Vagina (tissue), 2 donors: ENCODE data around the gene GALNTL6. TPM values are rescaled to one million over a fixed set of nuclear protein-coding genes. Genes with fewer than 3 reads are reported as not detected.

Experiments
- DNase-seq, 2 donors: peaks; one replicate each; pipeline ENCODE4 v3.0.0-alpha.2; 2017; ENCODE audit errors: extremely low spot score in 2 of 2
- H3K27ac ChIP-seq: fragments of 200-600 bp; sonication (generic); one replicate; pipeline ENCODE4 v1.5.1; 2019
- H3K27me3 ChIP-seq: fragments of 200-600 bp; sonication (generic); one replicate; pipeline ENCODE4 v1.5.1; 2019
- H3K36me3 ChIP-seq, 2 donors: fragments of 200-600 bp; sonication (generic); one replicate each; pipeline ENCODE4 v1.5.1; 2017 to 2019
- H3K4me1 ChIP-seq: fragments of 200-600 bp; sonication (generic); one replicate; pipeline ENCODE4 v1.5.1; 2019
- H3K4me3 ChIP-seq, 2 donors: fragments of 200-600 bp; sonication (generic); 1 replicate in 1 of 2; 2 replicates in 1 of 2; pipeline ENCODE4 v1.5.1; 2016 to 2019
- H3K9me3 ChIP-seq: fragments of 200-600 bp; sonication (generic); one replicate; pipeline ENCODE4 v1.5.1; 2019
- POLR2A ChIP-seq, 2 donors: fragments of 450-650 bp; IDR thresholded peaks; one replicate each; pipeline ENCODE4 v1.6.1; 2017; ENCODE audit warnings: antibody characterized with exemption in 2 of 2, mild to moderate bottlenecking in 2 of 2, moderate library complexity in 2 of 2
- POLR2AphosphoS5 ChIP-seq, 2 donors: sonication (generic); formaldehyde crosslinking; IDR thresholded peaks; one replicate each; pipeline ENCODE4 v1.9.0; 2017; ENCODE audit warnings: antibody characterized with exemption in 2 of 2, mild to moderate bottlenecking in 2 of 2, low read depth in 1 of 2; ENCODE audit not compliant: insufficient read depth in 1 of 2
- intact Hi-C: fragments of 100-400 bp; cut with DNase I; formaldehyde crosslinking; loops from one replicate; pipeline ENCODE4 v1.15.1; 2023
- total RNA-seq: library from RNA; depleted of rRNA; stranded (reverse); fragments of >200 nt; gene quantifications from one replicate; pipeline ENCODE4 v1.2.3, GENCODE V29; 2016
- TF ChIP-seq, protein P1 (sequence below), 3 experiments: fragments of 450-650 bp in 2 of 3; fragments of 200-600 bp in 1 of 3; sonication (generic) in 1 of 3; IDR thresholded peaks; one replicate each; pipeline ENCODE4 v1.5.1; 2017 to 2019; ENCODE audit warnings: antibody characterized with exemption in 3 of 3, mild to moderate bottlenecking in 2 of 3, moderate library complexity in 2 of 3

Gene GALNTL6
- 0.74 TPM for total RNA-seq

DNA sequence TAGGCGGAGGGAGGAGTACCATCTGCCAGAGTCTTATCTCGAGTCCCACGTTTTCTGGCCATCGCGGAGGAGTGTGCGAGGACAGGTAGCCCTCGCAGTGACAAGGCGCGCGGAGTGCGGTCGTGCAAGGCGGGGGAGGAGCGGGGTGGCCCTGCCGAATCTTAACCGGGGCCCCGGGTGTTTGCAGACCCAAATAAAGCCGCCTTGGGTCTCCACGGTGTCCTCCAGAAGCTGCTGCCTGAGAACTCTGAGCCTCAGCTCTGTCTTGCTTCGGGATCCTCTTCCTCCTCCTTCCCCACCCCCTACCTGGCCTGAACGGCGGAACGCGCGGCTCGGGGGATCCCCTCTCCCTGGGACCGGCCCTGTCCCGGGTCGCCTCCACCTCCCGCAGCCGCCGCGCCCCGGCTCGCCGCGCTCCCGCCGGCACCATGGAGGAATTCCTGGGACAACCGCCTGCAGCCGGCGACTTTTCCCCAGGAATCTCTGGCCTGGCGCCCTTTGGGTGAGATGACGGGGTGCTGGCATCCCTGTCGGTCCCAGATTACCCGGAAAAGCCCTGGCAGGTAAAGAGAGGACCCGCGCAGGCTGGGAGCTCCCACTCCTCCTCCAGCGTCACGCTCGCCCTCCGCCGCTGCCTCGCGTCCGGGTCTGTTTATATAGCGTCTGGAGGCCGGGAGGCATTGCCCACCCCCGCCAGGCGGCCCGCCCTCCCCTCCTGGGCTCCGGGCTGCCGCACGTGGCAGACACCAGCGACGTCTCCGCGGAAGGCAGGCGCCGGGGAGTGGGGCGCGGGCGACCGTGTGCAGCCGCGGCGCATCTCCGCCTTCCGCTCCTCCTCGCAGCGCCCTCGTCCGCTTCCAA lies at the start of gene GALNTL6:
TSS of gene GALNTL6 (plus strand) at position 740 of the 861 bp plus-strand sequence.
- intact Hi-C loops: no loop called here
- no peak for DNase-seq
- H3K27ac ChIP-seq: peak within 1 kb of the TSS; percentile 36

DNA sequence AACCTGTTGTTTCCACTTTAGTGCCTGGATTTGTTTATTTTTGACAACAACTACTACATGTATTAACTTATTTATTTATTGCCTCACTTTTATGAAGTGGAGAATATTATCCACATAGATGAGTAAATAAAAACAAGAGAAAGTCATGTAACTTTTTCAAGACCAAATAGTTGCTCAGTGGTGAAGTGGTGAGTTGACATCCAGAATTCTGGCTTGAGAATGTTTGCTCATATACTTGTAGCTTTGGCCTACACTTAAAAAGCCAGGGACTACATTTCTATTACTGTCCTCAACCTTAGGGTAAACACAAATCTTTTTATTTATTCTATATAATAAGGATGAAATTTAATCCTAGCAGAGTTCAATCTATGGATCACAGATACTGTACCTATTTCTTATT lies 47.7 kb upstream of the GALNTL6 start:
- Histone ChIP-seq H3K36me3 (no peaks in the 10 kb centered on the region), H3K4me1 (no peaks in the 10 kb centered on the region), H3K4me3 (no peak overlapping the region), H3K9me3 (no peaks in the 10 kb centered on the region), H3K27me3 (no peaks in the 10 kb centered on the region), H3K27ac (no peak overlapping the region)
- TF ChIP-seq, protein P1, sequence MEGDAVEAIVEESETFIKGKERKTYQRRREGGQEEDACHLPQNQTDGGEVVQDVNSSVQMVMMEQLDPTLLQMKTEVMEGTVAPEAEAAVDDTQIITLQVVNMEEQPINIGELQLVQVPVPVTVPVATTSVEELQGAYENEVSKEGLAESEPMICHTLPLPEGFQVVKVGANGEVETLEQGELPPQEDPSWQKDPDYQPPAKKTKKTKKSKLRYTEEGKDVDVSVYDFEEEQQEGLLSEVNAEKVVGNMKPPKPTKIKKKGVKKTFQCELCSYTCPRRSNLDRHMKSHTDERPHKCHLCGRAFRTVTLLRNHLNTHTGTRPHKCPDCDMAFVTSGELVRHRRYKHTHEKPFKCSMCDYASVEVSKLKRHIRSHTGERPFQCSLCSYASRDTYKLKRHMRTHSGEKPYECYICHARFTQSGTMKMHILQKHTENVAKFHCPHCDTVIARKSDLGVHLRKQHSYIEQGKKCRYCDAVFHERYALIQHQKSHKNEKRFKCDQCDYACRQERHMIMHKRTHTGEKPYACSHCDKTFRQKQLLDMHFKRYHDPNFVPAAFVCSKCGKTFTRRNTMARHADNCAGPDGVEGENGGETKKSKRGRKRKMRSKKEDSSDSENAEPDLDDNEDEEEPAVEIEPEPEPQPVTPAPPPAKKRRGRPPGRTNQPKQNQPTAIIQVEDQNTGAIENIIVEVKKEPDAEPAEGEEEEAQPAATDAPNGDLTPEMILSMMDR (IDR thresholded peaks at IDR 0.05): no peak
- TF ChIP-seq POLR2A (IDR thresholded peaks at IDR 0.05) (no peak), POLR2AphosphoS5 (IDR thresholded peaks at IDR 0.05; ENCODE audit: insufficient read depth in 1 of 2, low read depth in 1 of 2) (no peak)
- no peak for DNase-seq
- intact Hi-C loops: no loop called here

More for the DNA sequence above, at the start of gene GALNTL6:
- TF ChIP-seq, protein P1 (IDR thresholded peaks at IDR 0.05): no peak
- TF ChIP-seq POLR2AphosphoS5 (IDR thresholded peaks at IDR 0.05; ENCODE audit: insufficient read depth in 1 of 2, low read depth in 1 of 2): no peak
- TF ChIP-seq POLR2A (IDR thresholded peaks at IDR 0.05): no peak
- Histone ChIP-seq H3K36me3 (no peaks in the 10 kb centered on the region), H3K4me3 (peak within 1 kb of the TSS; percentile 42 to 43), H3K9me3 (no peaks in the 10 kb centered on the region), H3K27me3 (no peaks in the 10 kb centered on the region), H3K4me1 (peaks cover 13% of the 10 kb centered on the region)

DNA sequence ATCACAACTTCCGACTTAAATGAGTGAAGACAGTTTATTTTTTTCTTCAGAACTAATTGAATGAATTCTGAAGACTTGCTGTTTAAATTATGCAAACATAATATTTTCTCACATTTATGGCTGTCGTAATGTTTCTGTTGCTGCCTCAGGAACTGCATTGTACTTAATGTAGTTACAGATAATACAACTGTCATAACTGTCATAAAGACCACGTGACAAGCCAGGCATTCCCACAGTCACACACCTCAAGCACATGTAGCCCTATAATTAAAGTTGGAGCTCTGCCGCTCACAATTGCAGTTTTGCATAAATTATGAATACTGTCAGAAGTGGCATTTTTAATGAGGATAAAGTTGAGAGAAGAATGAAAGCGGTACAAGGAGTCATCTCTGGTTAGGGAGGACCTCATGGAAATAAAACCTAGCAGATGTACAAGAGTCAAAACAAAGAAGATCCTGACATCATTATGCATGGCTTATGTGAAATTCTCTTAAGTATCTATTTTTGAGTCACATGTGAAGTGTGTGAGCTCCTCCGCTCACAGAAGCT lies 38.5 kb upstream of the GALNTL6 start:
- intact Hi-C loops: no loop called here
- TF ChIP-seq POLR2AphosphoS5 (IDR thresholded peaks at IDR 0.05; ENCODE audit: insufficient read depth in 1 of 2, low read depth in 1 of 2) (no peak), POLR2A (IDR thresholded peaks at IDR 0.05) (no peak)
- TF ChIP-seq, protein P1 (IDR thresholded peaks at IDR 0.05): no peak
- no peaks in the 10 kb centered on the region for H3K36me3 ChIP-seq

DNA sequence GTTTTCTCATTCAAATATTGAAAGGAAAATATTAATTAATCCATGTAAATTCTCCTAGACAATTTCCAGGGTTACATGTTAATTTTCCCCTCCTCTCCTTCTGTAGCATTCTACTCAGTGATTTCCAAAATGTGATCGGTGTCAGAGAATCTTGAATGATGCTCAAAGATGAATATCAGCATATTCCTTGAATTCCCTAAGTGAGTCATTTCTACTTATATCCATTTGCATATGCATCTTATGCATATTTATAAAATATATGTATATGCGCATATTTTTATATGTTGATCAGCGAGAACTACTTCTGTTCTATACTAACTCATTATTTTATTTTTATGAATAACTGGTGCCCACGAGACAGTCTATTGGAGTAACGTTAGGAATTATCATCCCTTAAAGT lies 33.9 kb upstream of the GALNTL6 start:
- H3K4me1 ChIP-seq: no peaks in the 10 kb centered on the region
- H3K27me3 ChIP-seq: no peaks in the 10 kb centered on the region
- TF ChIP-seq POLR2AphosphoS5 (IDR thresholded peaks at IDR 0.05; ENCODE audit: insufficient read depth in 1 of 2, low read depth in 1 of 2) (no peak), POLR2A (IDR thresholded peaks at IDR 0.05) (no peak)
- TF ChIP-seq, protein P1 (IDR thresholded peaks at IDR 0.05): no peak
- H3K27ac ChIP-seq: no peak overlapping the region
- no peak overlapping the region for H3K4me3 ChIP-seq
- H3K36me3 ChIP-seq: no peaks in the 10 kb centered on the region
- DNase-seq: no peak
- intact Hi-C loops: no loop called here
- H3K9me3 ChIP-seq: no peaks in the 10 kb centered on the region

More for the DNA sequence above, 38.5 kb upstream of the GALNTL6 start:
- Histone ChIP-seq H3K27me3 (no peaks in the 10 kb centered on the region), H3K9me3 (no peaks in the 10 kb centered on the region), H3K4me1 (no peaks in the 10 kb centered on the region), H3K27ac (no peak overlapping the region), H3K4me3 (no peak overlapping the region)
- DNase-seq: no peak

DNA sequence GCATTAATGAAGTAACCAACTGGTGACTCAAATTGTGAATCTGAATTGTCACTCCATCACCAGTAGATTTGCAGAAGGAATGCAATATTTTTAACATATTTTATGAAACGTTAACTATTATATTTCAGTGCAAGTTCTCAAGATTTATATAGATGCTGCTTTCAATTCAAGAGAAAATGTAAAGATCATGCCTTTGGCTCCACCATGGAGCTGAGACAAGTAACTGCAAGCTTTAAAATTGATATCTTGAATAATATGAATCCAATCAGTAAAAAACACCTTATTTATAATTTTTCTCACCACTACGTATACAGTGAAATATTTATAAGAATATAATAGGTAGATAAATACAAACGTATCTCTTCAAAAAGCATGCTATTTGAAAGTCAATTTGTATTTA lies 27.8 kb upstream of the GALNTL6 start:
- no peaks in the 10 kb centered on the region for H3K9me3 ChIP-seq
- no peaks in the 10 kb centered on the region for H3K27me3 ChIP-seq
- H3K4me3 ChIP-seq: no peak overlapping the region
- no peak for DNase-seq
- intact Hi-C loops: no loop called here
- no peaks in the 10 kb centered on the region for H3K36me3 ChIP-seq
- no peak overlapping the region for H3K27ac ChIP-seq
- no peaks in the 10 kb centered on the region for H3K4me1 ChIP-seq
- TF ChIP-seq, protein P1 (IDR thresholded peaks at IDR 0.05): no peak
- no peak for TF ChIP-seq POLR2AphosphoS5 (IDR thresholded peaks at IDR 0.05; ENCODE audit: insufficient read depth in 1 of 2, low read depth in 1 of 2)
- TF ChIP-seq POLR2A (IDR thresholded peaks at IDR 0.05): no peak
